Testis (tissue), 3 donors: Measurements from ENCODE around the gene SMOC2. TPM values are rescaled to one million over a fixed set of nuclear protein-coding genes. Genes with fewer than 3 reads are reported as not detected.

ENCODE experiments used
- DNase-seq: peaks from one replicate; pipeline ENCODE4 v3.0.0-alpha.2; 2019
- H3K27ac ChIP-seq, 2 donors: fragments of 200-600 bp; sonication (generic); one replicate each; pipeline ENCODE4 v1.5.1; 2019
- H3K27me3 ChIP-seq: fragments of 200-600 bp; sonication (generic); one replicate; pipeline ENCODE4 v1.5.1; 2019
- H3K36me3 ChIP-seq: fragments of 200-600 bp; sonication (generic); one replicate; pipeline ENCODE4 v1.5.1; 2017; ENCODE audit warnings: low read depth; ENCODE audit errors: missing control alignments
- H3K4me1 ChIP-seq: fragments of 200-600 bp; sonication (generic); one replicate; pipeline ENCODE4 v1.5.1; 2019
- H3K4me3 ChIP-seq, 2 donors: fragments of 200-600 bp; sonication (generic); one replicate each; pipeline ENCODE4 v1.5.1; 2017 to 2019
- H3K9me3 ChIP-seq: fragments of 200-600 bp; sonication (generic); one replicate; pipeline ENCODE4 v1.5.1; 2017
- CTCF ChIP-seq, 3 experiments: fragments of 450-650 bp in 2 of 3; fragments of 200-600 bp in 1 of 3; sonication (generic) in 1 of 3; IDR thresholded peaks; one replicate each; pipeline ENCODE4 v1.5.1; 2016 to 2019; ENCODE audit warnings: antibody characterized with exemption in 3 of 3, mild to moderate bottlenecking in 2 of 3, moderate library complexity in 1 of 3
- POLR2A ChIP-seq: fragments of 450-650 bp; IDR thresholded peaks from one replicate; pipeline ENCODE4 v1.6.1; 2017; ENCODE audit warnings: antibody characterized with exemption, mild to moderate bottlenecking, moderate library complexity
- WGBS, 2 donors: methylation state at CpG; one replicate each; pipeline ENCODE4 v1.1.5; 2018; 5-methylcytosine and 5-hydroxymethylcytosine counted together
- intact Hi-C: fragments of 100-400 bp; cut with DNase I; formaldehyde crosslinking; loops from one replicate; pipeline ENCODE4 v1.15.1; 2023; ENCODE audit warnings: low total_unique reads
- polyA plus RNA-seq: library from polyadenylated mRNA; stranded (reverse); fragments of 350-450 nt; fragmentation: Illumina TruSeq; extraction: RNeasy Lipid Tissue Mini Kit (QIAGEN cat#74804); gene quantifications from one replicate; pipeline ENCODE4 v1.2.3, GENCODE V29; 2014; ENCODE audit warnings: low read depth, low replicate concordance; ENCODE audit not compliant: insufficient read depth
- total RNA-seq, 2 donors: library from RNA; depleted of rRNA; stranded (reverse); fragments of >200 nt; gene quantifications; one replicate each; pipeline ENCODE4 v1.2.3, GENCODE V29; 2016

The SMOC2 gene
- total and polyA plus RNA-seq, 3 donors from 2014 or later, result 78.4 to 140 (median 110) TPM

DNA sequence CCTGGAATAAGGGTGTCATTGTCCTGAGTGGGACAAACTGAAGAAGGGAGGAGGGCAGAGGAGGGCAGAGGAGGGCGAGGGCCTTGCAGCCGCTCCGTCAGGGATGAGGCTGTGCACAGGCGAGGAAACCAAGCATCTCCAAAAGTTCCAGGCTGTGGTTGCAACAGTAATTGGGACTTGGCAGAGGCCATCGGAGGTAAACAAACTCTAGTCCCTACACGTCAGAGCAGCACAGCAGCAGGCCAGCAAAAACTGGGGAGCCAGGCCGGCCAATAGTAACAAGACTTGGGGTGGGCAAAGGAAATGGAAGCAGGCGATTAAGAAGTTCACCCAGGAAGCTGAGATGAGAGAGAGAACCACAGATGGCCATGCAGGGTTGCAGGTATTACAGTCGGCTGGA lies 142.8 kb downstream of the SMOC2 start:
- no peak for TF ChIP-seq POLR2A
- no peak for TF ChIP-seq CTCF (IDR thresholded peaks at IDR 0.05)
- H3K4me1 ChIP-seq, result peaks cover 23% of the 10 kb centered on the region
- H3K4me3 ChIP-seq, result no peak overlapping the region
- DNase-seq, result peak; percentile 63
- H3K27ac ChIP-seq, result peak overlapping the region; percentile 56 to 67
- intact Hi-C loops, result no loop called here
- H3K9me3 ChIP-seq, result no peaks in the 10 kb centered on the region
- no peaks in the 10 kb centered on the region for H3K36me3 ChIP-seq
- no peaks in the 10 kb centered on the region for H3K27me3 ChIP-seq
- WGBS, 2 donors, result 46 to 67% methylated on average over 9 of the region's 9 CpGs

DNA sequence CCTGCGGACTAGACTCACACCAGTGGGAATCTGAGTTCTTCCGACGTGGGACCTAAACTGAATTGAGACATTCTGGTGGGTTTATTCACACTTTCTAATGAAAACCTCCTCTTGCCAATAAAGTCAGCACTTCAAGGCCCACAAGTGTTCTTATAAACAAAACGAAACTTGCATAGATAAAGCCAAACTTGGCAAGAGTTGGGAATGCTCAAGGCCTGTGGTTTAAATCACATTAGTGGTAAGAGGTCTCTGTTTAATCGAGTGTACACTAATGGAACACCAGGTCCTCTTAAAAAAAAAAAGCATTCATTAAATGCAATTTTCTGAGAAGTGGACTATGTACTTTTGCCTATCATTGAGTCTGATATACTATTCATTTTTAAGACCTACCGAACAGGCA lies 143.3 kb downstream of the SMOC2 start:
- Histone ChIP-seq H3K27ac (peak overlapping the region; percentile 56 to 67), H3K4me3 (no peak overlapping the region), H3K27me3 (no peaks in the 10 kb centered on the region), H3K9me3 (no peaks in the 10 kb centered on the region), H3K36me3 (no peaks in the 10 kb centered on the region), H3K4me1 (peaks cover 19% of the 10 kb centered on the region)
- no peak for TF ChIP-seq POLR2A
- no peak for TF ChIP-seq CTCF (IDR thresholded peaks at IDR 0.05)
- intact Hi-C loops, result no loop called here
- WGBS, 2 donors, result 45 to 50% methylated on average over 6 of the region's 6 CpGs
- peak; percentile 37 for DNase-seq

GRCh38 chr6:168584671-168585070 lies 143.7 kb downstream of the SMOC2 start:
- Histone ChIP-seq H3K27ac (peak overlapping the region; percentile 13 to 67), H3K36me3 (no peaks in the 10 kb centered on the region), H3K27me3 (no peaks in the 10 kb centered on the region), H3K4me1 (peaks cover 18% of the 10 kb centered on the region), H3K4me3 (no peak overlapping the region), H3K9me3 (no peaks in the 10 kb centered on the region)
- 71 to 83% methylated on average over 5 of the region's 5 CpGs for WGBS, 2 donors
- intact Hi-C loops, result no loop called here
- TF ChIP-seq POLR2A (no peak), CTCF (IDR thresholded peaks at IDR 0.05) (no peak)
- DNase-seq, result no peak

DNA sequence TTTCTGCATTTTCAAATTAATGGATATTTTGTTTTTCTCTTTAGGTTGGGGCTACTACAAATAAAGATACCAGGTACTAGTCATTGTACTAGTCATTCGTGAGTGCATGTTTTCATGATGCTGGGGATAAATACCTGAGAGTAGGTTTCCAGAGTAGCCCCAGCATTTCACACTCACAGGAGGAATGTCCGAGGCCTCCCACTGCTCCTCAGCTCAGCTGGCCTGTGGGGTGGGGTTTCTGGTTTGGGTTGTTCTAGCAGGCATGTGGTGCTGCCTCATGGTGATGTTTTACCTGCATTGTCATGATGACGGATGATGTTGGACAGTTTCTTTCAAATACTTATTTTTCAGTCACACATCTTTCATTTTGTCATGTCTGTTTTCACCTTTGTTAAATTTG lies 144.5 kb downstream of the SMOC2 start:
- TF ChIP-seq CTCF (IDR thresholded peaks at IDR 0.05), result no peak
- TF ChIP-seq POLR2A, result no peak
- Histone ChIP-seq H3K4me3 (no peak overlapping the region), H3K9me3 (no peaks in the 10 kb centered on the region), H3K36me3 (no peaks in the 10 kb centered on the region), H3K27ac (no peak overlapping the region), H3K4me1 (peaks cover 18% of the 10 kb centered on the region), H3K27me3 (no peaks in the 10 kb centered on the region)
- no peak for DNase-seq
- 88 to 90% methylated on average over 3 of the region's 3 CpGs for WGBS, 2 donors
- intact Hi-C loops, result no loop called here

DNA sequence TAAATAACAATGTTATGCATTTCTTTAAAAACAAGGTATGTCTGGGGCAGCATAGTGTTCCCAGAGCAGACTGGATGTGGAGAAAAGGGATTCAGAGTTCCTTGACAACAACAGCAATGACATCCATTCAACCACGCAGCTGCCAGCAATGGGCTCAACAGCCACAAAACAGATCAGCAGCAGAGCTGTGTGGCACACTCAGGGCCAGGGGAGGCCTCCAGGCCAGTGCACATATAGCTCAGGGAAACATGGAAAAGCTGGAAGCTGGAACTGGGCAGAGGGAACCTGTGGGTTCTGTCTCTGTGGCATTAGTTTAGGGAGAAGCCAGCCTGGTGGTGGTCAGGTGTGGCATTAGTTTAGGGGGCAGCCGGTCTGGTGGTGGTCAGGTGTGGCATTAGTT lies 148.3 kb downstream of the SMOC2 start:
- Histone ChIP-seq H3K36me3 (no peaks in the 10 kb centered on the region), H3K9me3 (no peaks in the 10 kb centered on the region), H3K27me3 (no peaks in the 10 kb centered on the region), H3K27ac (no peak overlapping the region), H3K4me1 (peaks cover 5% of the 10 kb centered on the region), H3K4me3 (no peak overlapping the region)
- no peak for TF ChIP-seq POLR2A
- no peak for TF ChIP-seq CTCF (IDR thresholded peaks at IDR 0.05)
- no peak for DNase-seq
- intact Hi-C loops, result no loop called here
- WGBS, 2 donors, result 87 to 94% methylated on average over 2 of the region's 2 CpGs
